GM12891 (cell line): Measurements from ENCODE around the gene TOMM22.

ENCODE experiments used
- PAX5 ChIP-seq: IDR thresholded peaks from 2 replicates; pipeline ENCODE4 v1.6.1; 2011; ENCODE audit warnings: low read length, moderate library complexity, mild to moderate bottlenecking; ENCODE audit not compliant: insufficient read depth, severe bottlenecking
- POLR2A ChIP-seq: IDR thresholded peaks from 2 replicates; pipeline ENCODE4 v1.6.1; 2011; ENCODE audit warnings: low read depth, low read length, control low read depth
- POLR2AphosphoS5 ChIP-seq: IDR thresholded peaks from 2 replicates; pipeline ENCODE4 v1.6.1; 2011; ENCODE audit warnings: low read depth, low read length, control low read depth
- SPI1 ChIP-seq: IDR thresholded peaks from 2 replicates; pipeline ENCODE4 v1.6.1; 2011; ENCODE audit warnings: low read depth, low read length, control low read depth
- TAF1 ChIP-seq: IDR thresholded peaks from 2 replicates; pipeline ENCODE4 v1.6.1; 2011; ENCODE audit warnings: low read depth, low read length, control low read depth

- TF ChIP-seq POLR2AphosphoS5: 0 out of 2 replicates have a peak, but pooled peaks have one; percentile 4
- TF ChIP-seq POLR2A: peak; percentile 16; the same call in 1 of the 2 replicates
- no peak for TF ChIP-seq TAF1
- TF ChIP-seq SPI1: no peak
- no peak for TF ChIP-seq PAX5
Observed at GRCh38 chr22:38657045-38657909, 24.5 kb upstream of the TOMM22 start.
